H1 (cell line): ENCODE results near the gene ID2. TPM values are rescaled to one million over a fixed set of nuclear protein-coding genes. Genes with fewer than 3 reads are reported as not detected.

Source experiments
- CTCF ChIA-PET: fragments of 300-600 bp; sonication (Branson Sonifier 250); formaldehyde crosslinking; loops from one replicate; lab custom pipeline; 2021; ENCODE audit not compliant: partially characterized antibody; lab: Charles Lee
- POLR2A ChIA-PET: fragments of 300-600 bp; sonication (Branson Sonifier 250); formaldehyde crosslinking; loops from one replicate; lab custom pipeline; 2021; ENCODE audit warnings: inconsistent platforms; ENCODE audit not compliant: partially characterized antibody; lab: Charles Lee
- DNase-seq, 2 experiments: peaks; one replicate each; pipeline versions ENCODE4 v3.0.0 to v3.0.0-alpha.2; 2010 to 2022; ENCODE audit warnings: low spot score in 2 of 2, low read depth in 1 of 2, mixed read lengths in 1 of 2
- FAIRE-seq: peaks from 2 replicates; lab custom pipeline; 2011; peaks lifted over from hg19 to GRCh38; lab: Jason Lieb, UNC
- H2AFZ ChIP-seq: 2 replicates; pipeline ENCODE4 v1.8.1; 2012; ENCODE audit warnings: low read length, inconsistent platforms
- H2AK5ac ChIP-seq: 2 replicates; pipeline ENCODE4 v1.6.1; 2013; ENCODE audit warnings: low read depth, low read length
- H2BK120ac ChIP-seq: replicated peaks from 2 replicates; pipeline ENCODE3; 2013; ENCODE audit warnings: low read depth, low read length, inconsistent platforms
- H2BK12ac ChIP-seq: 2 replicates; pipeline ENCODE4 v1.6.1; 2013; ENCODE audit warnings: low read depth, low read length
- H2BK15ac ChIP-seq: 2 replicates; pipeline ENCODE4 v1.6.1; 2013; ENCODE audit warnings: low read length
- H2BK20ac ChIP-seq: 2 replicates; pipeline ENCODE4 v1.6.1; 2013; ENCODE audit warnings: low read length
- H2BK5ac ChIP-seq: 2 replicates; pipeline ENCODE4 v1.6.1; 2013; ENCODE audit warnings: low read depth, low read length
- H3K14ac ChIP-seq: 2 replicates; pipeline ENCODE4 v1.6.1; 2013; ENCODE audit warnings: inconsistent platforms; ENCODE audit not compliant: insufficient read length
- H3K18ac ChIP-seq: 2 replicates; pipeline ENCODE4 v1.6.1; 2013; ENCODE audit warnings: low read length; ENCODE audit errors: extremely low read depth
- H3K23ac ChIP-seq: 2 replicates; pipeline ENCODE4 v1.6.1; 2013; ENCODE audit warnings: inconsistent platforms; ENCODE audit not compliant: insufficient read length
- H3K23me2 ChIP-seq: 2 replicates; pipeline ENCODE4 v1.6.1; 2013; ENCODE audit warnings: low read depth, low read length
- H3K27ac ChIP-seq: 2 replicates; pipeline ENCODE4 v1.6.1; 2011; ENCODE audit warnings: low read depth, low read length, inconsistent platforms
- H3K27me3 ChIP-seq, 4 experiments: replicated peaks in 1 of 4; 1 replicate in 1 of 4; 2 replicates in 3 of 4; pipeline versions ENCODE4 v1.6.1 to v1.8.1; 2011 to 2013; ENCODE audit warnings: low read length in 3 of 4, mild to moderate bottlenecking in 3 of 4, inconsistent platforms in 2 of 4, mixed read lengths in 2 of 4, moderate library complexity in 1 of 4; ENCODE audit not compliant: control insufficient read depth in 3 of 4, insufficient read depth in 3 of 4; ENCODE audit errors: extremely low read depth in 1 of 4
- H3K36me3 ChIP-seq, 4 experiments: 2 replicates each; pipeline versions ENCODE4 v1.6.1 to v1.8.1; 2011 to 2013; ENCODE audit warnings: mild to moderate bottlenecking in 4 of 4, low read length in 3 of 4, moderate library complexity in 2 of 4, control low read depth in 1 of 4, inconsistent platforms in 1 of 4; ENCODE audit not compliant: insufficient read depth in 4 of 4, control insufficient read depth in 2 of 4
- H3K4ac ChIP-seq: replicated peaks from 2 replicates; pipeline ENCODE3; 2013; ENCODE audit warnings: low read length, low read depth, mixed read lengths, inconsistent platforms; ENCODE audit not compliant: insufficient read length
- H3K4me1 ChIP-seq, 4 experiments: replicated peaks in 1 of 4; 1 replicate in 1 of 4; 2 replicates in 3 of 4; pipeline versions ENCODE4 v1.6.1 to v1.8.1; 2011 to 2013; ENCODE audit warnings: low read length in 3 of 4, inconsistent platforms in 2 of 4, mixed read lengths in 1 of 4; ENCODE audit not compliant: insufficient read depth in 4 of 4, control insufficient read depth in 3 of 4
- H3K4me2 ChIP-seq, 2 experiments: 2 replicates each; pipeline versions ENCODE4 v1.6.1 to v1.8.1; 2011 to 2013; ENCODE audit warnings: low read depth in 2 of 2, low read length in 2 of 2, control low read depth in 1 of 2, inconsistent platforms in 1 of 2, mild to moderate bottlenecking in 1 of 2; ENCODE audit not compliant: insufficient read depth in 1 of 2
- H3K4me3 ChIP-seq, 4 experiments: fragments of 200-600, 300-600 bp in 1 of 4; sonication (generic), shearing (Covaris generic), sonication (Bioruptor Twin) in 1 of 4; 2 replicates each; pipeline versions ENCODE4 v1.5.1 to v1.8.1; 2011 to 2016; ENCODE audit warnings: low read length in 4 of 4, low read depth in 3 of 4, control low read depth in 2 of 4, inconsistent platforms in 2 of 4, mild to moderate bottlenecking in 2 of 4, mixed read lengths in 1 of 4, moderate library complexity in 1 of 4; ENCODE audit not compliant: insufficient read depth in 2 of 4; ENCODE audit errors: extremely low read depth in 1 of 4
- H3K56ac ChIP-seq: replicated peaks from 2 replicates; pipeline ENCODE3; 2013; ENCODE audit warnings: low read depth, mild to moderate bottlenecking, mixed read lengths, low read length, inconsistent platforms; ENCODE audit not compliant: insufficient read length
- H3K79me1 ChIP-seq: 2 replicates; pipeline ENCODE4 v1.6.1; 2013; ENCODE audit warnings: low read depth, low read length, control low read depth
- H3K79me2 ChIP-seq, 2 experiments: 2 replicates each; pipeline versions ENCODE4 v1.6.1 to v1.8.1; 2012 to 2013; ENCODE audit warnings: low read length in 2 of 2, mild to moderate bottlenecking in 2 of 2, inconsistent platforms in 1 of 2; ENCODE audit not compliant: insufficient read depth in 2 of 2, control insufficient read depth in 1 of 2
- H3K9ac ChIP-seq, 4 experiments: replicated peaks in 1 of 4; 1 replicate in 1 of 4; 2 replicates in 3 of 4; pipeline versions ENCODE4 v1.6.1 to v1.8.1; 2011 to 2013; ENCODE audit warnings: low read depth in 3 of 4, low read length in 3 of 4, control low read depth in 2 of 4, mild to moderate bottlenecking in 2 of 4, moderate library complexity in 2 of 4, inconsistent platforms in 1 of 4; ENCODE audit errors: extremely low read depth in 1 of 4
- H3K9me3 ChIP-seq, 2 experiments: 2 replicates each; pipeline versions ENCODE4 v1.6.1 to v1.8.1; 2012 to 2013; ENCODE audit warnings: mild to moderate bottlenecking in 2 of 2, moderate library complexity in 2 of 2, control low read depth in 1 of 2, inconsistent platforms in 1 of 2, low read depth in 1 of 2, low read length in 1 of 2, mixed read lengths in 1 of 2; ENCODE audit not compliant: insufficient read depth in 2 of 2
- H4K20me1 ChIP-seq, 2 experiments: replicated peaks in 1 of 2; 2 replicates each; pipeline versions ENCODE3 to v1.8.1; 2011 to 2013; ENCODE audit warnings: inconsistent platforms in 2 of 2, low read length in 2 of 2, mild to moderate bottlenecking in 1 of 2; ENCODE audit not compliant: insufficient read depth in 2 of 2, control insufficient read depth in 1 of 2
- H4K5ac ChIP-seq: 2 replicates; pipeline ENCODE4 v1.6.1; 2013; ENCODE audit warnings: low read length, low read depth, mixed read lengths, inconsistent platforms; ENCODE audit not compliant: insufficient read length
- H4K8ac ChIP-seq: 2 replicates; pipeline ENCODE4 v1.8.0; 2013; ENCODE audit warnings: mild to moderate bottlenecking, moderate library complexity, low read length, inconsistent platforms; ENCODE audit not compliant: insufficient read depth; ENCODE audit errors: extremely low read depth
- H4K91ac ChIP-seq: replicated peaks from 2 replicates; pipeline ENCODE3; 2013; ENCODE audit warnings: low read length, mixed read lengths, inconsistent platforms; ENCODE audit not compliant: insufficient read length
- ASH2L ChIP-seq: fragments of 200-600, 300-600 bp; sonication (generic); IDR thresholded peaks from one replicate; pipeline ENCODE4 v1.7.1; 2017; ENCODE audit warnings: low read length
- CBX8 ChIP-seq: fragments of 300-800, 300-1000 bp; sonication (generic); IDR thresholded peaks from 2 replicates; pipeline ENCODE4 v1.7.1; 2016; ENCODE audit warnings: low read depth, low read length, borderline replicate concordance
- CHD1 ChIP-seq: IDR thresholded peaks from 2 replicates; pipeline ENCODE4 v1.6.1; 2012; ENCODE audit warnings: low read depth, low read length, improper control_type of control experiment
- EZH2 ChIP-seq: fragments of 200-600 bp; sonication (generic); IDR thresholded peaks from 2 replicates; pipeline ENCODE4 v1.7.1; 2012; ENCODE audit warnings: low read depth, mild to moderate bottlenecking, moderate library complexity, low read length, inconsistent platforms; ENCODE audit not compliant: severe bottlenecking
- FOSL1 ChIP-seq: IDR thresholded peaks from 2 replicates; pipeline ENCODE4 v1.6.1; 2011; ENCODE audit warnings: mild to moderate bottlenecking, low read depth, low read length, moderate library complexity; ENCODE audit not compliant: insufficient read depth
- KDM5A ChIP-seq: fragments of 200-600 bp; IDR thresholded peaks from 2 replicates; pipeline ENCODE4 v1.7.1; 2012; ENCODE audit warnings: mild to moderate bottlenecking, low read length, inconsistent platforms, mixed read lengths
- RNF2 ChIP-seq: fragments of 200-900, 300-1000 bp; sonication (generic); IDR thresholded peaks from 2 replicates; pipeline ENCODE4 v1.7.1; 2016; ENCODE audit warnings: borderline replicate concordance, low read depth, mild to moderate bottlenecking, antibody characterized with exemption, low read length; ENCODE audit not compliant: poor library complexity, severe bottlenecking; ENCODE audit errors: missing control alignments
- RXRA ChIP-seq: IDR thresholded peaks from 2 replicates; pipeline ENCODE4 v1.6.1; 2011; ENCODE audit warnings: low read depth, mild to moderate bottlenecking, low read length, moderate library complexity; ENCODE audit not compliant: insufficient read depth
- SP2 ChIP-seq: IDR thresholded peaks from 2 replicates; pipeline ENCODE4 v1.6.1; 2012; ENCODE audit warnings: mild to moderate bottlenecking, low read length, inconsistent platforms
- SRF ChIP-seq: IDR thresholded peaks from 2 replicates; pipeline ENCODE4 v1.6.1; 2011; ENCODE audit warnings: mild to moderate bottlenecking, low read depth, low read length, moderate library complexity
- YY1 ChIP-seq: IDR thresholded peaks from 2 replicates; pipeline ENCODE4 v1.6.1; 2011; ENCODE audit warnings: low read depth, mild to moderate bottlenecking, low read length
- WGBS, 2 experiments: shearing (Covaris generic) in 1 of 2; methylation state at CpG; one replicate each; pipeline versions ENCODE4 v1.1.6 to v1.1.7; 2013 to 2015; ENCODE audit warnings: low lambda C conversion rate in 2 of 2, mixed read lengths in 2 of 2, inconsistent platforms in 1 of 2, low coverage in 1 of 2, missing lambda C conversion rate in 1 of 2; ENCODE audit not compliant: insufficient replicate concordance in 2 of 2, insufficient coverage in 1 of 2, insufficient read length in 1 of 2; ENCODE audit errors: extremely low coverage in 1 of 2, missing lambda C conversion rate in 1 of 2; 5-methylcytosine and 5-hydroxymethylcytosine counted together
- polyA plus RNA-seq, 7 experiments: library from polyadenylated mRNA; depleted of rRNA in 3 of 7; stranded (reverse) in 5 of 7; unstranded in 2 of 7; fragments of >200 nt in 5 of 7; fragments of 200-250 nt in 2 of 7; gene quantifications; 1 replicate in 5 of 7; 2 replicates in 1 of 7; 4 replicates in 1 of 7; pipeline versions ENCODE4 v1.2.1 to v1.2.3, GENCODE V29; 2011 to 2013; ENCODE audit warnings: missing spikeins in 2 of 7, mixed read lengths in 2 of 7
- total RNA-seq: library from RNA; stranded (reverse); fragmentation: NEBNext Ultra II Directional; extraction: Animal tissue kit (Norgen Biotek cat#: 25700); gene quantifications from 2 replicates; pipeline ENCODE4 v1.2.1, GENCODE V29; 2021
- TF ChIP-seq, protein P1 (sequence below): IDR thresholded peaks from 2 replicates; pipeline ENCODE4 v1.6.1; 2011; ENCODE audit warnings: low read depth, mild to moderate bottlenecking, low read length; ENCODE audit not compliant: insufficient read depth
- TF ChIP-seq, protein P2 (sequence below): IDR thresholded peaks from 2 replicates; pipeline ENCODE4 v1.6.1; 2012; ENCODE audit warnings: inconsistent platforms

Gene ID2
- total and polyA plus RNA-seq, 2 of the 8 experiments (the other 6 are each of a cell fraction or from before 2014, with no cell fraction given): 36.7 to 214 TPM

DNA sequence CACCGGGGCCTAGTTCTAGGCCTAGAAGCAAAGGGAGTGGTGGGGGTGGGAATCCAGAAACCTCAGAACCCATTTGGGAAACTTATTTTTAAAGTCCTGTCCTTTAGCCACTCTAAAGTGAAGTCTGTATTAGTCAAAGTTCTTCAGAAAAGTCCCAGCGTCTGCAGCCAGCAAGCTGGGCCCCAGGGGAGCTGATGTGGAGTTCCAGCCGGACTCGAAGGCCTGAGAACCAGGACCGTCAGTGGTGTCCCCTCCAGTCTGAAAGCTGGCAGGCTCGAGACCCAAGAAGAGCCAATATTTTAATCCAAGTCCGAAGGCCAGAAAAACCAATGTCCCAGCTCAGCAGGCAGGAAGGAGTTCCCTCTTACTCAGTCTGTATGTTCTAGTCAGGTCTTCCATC, 32.4 kb downstream of the ID2 start:
- H3K4me1 ChIP-seq: no peaks in the 10 kb centered on the region
- no peak overlapping the region for H3K23ac ChIP-seq
- H2BK5ac ChIP-seq: no peak overlapping the region
- no peaks in the 10 kb centered on the region for H3K36me3 ChIP-seq
- H4K8ac ChIP-seq: no peak overlapping the region
- no peak overlapping the region for H3K56ac ChIP-seq
- H2AK5ac ChIP-seq: no peak overlapping the region
- CTCF ChIA-PET: interaction anchor here (0.6 to 0.7 kb wide), 2 partner anchors 42 to 220 kb away, joined by 3 read pairs; no protein-coding TSS in a partner anchor
- DNase-seq: no peak
- no peaks in the 10 kb centered on the region for H3K27me3 ChIP-seq
- H3K18ac ChIP-seq: no peak overlapping the region
- H3K4ac ChIP-seq: no peak overlapping the region
- no peak overlapping the region for H4K5ac ChIP-seq
- H2BK20ac ChIP-seq: no peak overlapping the region
- no peak overlapping the region for H2AFZ ChIP-seq
- H2BK15ac ChIP-seq: no peak overlapping the region
- H3K23me2 ChIP-seq: no peaks in the 10 kb centered on the region; the same call in 1 of the 2 replicates
- no peak overlapping the region for H3K9ac ChIP-seq
- H2BK120ac ChIP-seq: no peak overlapping the region
- H4K91ac ChIP-seq: no peak overlapping the region
- no peak overlapping the region for H3K4me3 ChIP-seq
- no peak overlapping the region for H3K4me2 ChIP-seq
- H3K14ac ChIP-seq: no peak overlapping the region
- no peaks in the 10 kb centered on the region for H3K79me2 ChIP-seq
- no peaks in the 10 kb centered on the region for H3K9me3 ChIP-seq
- no peaks in the 10 kb centered on the region for H4K20me1 ChIP-seq
- no peak overlapping the region for H2BK12ac ChIP-seq
- WGBS, 2 experiments: 95% methylated on average over 7 of the region's 7 CpGs; no CpG with 5 or more reads in 1 of the 2 experiments
- no peak overlapping the region for H3K27ac ChIP-seq
- POLR2A ChIA-PET: no interaction called here
- no peak for FAIRE-seq
- no peaks in the 10 kb centered on the region for H3K79me1 ChIP-seq
- TF ChIP-seq KDM5A: no peak
- TF ChIP-seq ASH2L: no peak
- TF ChIP-seq RNF2: no peak
- TF ChIP-seq EZH2: no peak
- no peak for TF ChIP-seq SP2
- no peak for TF ChIP-seq SRF
- no peak for TF ChIP-seq YY1
- TF ChIP-seq FOSL1: no peak
- TF ChIP-seq, protein P1, sequence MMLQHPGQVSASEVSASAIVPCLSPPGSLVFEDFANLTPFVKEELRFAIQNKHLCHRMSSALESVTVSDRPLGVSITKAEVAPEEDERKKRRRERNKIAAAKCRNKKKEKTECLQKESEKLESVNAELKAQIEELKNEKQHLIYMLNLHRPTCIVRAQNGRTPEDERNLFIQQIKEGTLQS: no peak
- TF ChIP-seq CHD1: no peak
- no peak for TF ChIP-seq CBX8
- TF ChIP-seq, protein P2, sequence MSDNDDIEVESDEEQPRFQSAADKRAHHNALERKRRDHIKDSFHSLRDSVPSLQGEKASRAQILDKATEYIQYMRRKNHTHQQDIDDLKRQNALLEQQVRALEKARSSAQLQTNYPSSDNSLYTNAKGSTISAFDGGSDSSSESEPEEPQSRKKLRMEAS: no peak
- no peak for TF ChIP-seq RXRA
